ENCODE results near the gene CD2AP. TPM values are rescaled to one million over a fixed set of nuclear protein-coding genes. Genes with fewer than 3 reads are reported as not detected.

The CD2AP gene
- total and polyA plus RNA-seq, 4 donors = 5.7 to 22.4 (median 11.5) TPM

DNA sequence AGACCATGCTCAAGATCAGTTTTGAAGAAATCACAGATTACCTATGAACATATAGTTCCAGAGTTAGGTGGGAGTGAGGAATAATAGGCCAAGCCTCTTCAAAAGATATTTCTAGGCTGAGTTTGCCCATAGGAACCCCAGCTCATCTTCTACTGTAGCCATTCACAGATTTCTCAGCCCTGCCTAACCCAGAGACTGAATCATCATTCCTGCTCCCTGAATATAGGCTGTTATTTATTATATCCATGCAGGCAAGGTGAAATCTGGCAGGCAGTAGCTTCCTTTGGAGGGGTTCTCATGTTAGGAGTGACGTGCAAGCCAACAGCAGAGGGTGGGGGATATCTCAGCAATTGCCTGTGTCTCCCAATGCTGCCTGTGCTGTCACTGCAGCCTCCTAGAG is 195.2 kb downstream of the CD2AP start:
- no peak overlapping the region for H3K4me3 ChIP-seq (ENCODE audit: low read depth in 1 of 3, low read length in 3 of 3)
- H3K27ac ChIP-seq (ENCODE audit: low read depth in 1 of 2, low read length in 2 of 2) = no peak overlapping the region
- WGBS = 76% methylated on average over 1 of the region's 1 CpG
- TF ChIP-seq FOXA2 (IDR thresholded peaks at IDR 0.05) = no peak
- no peaks in the 10 kb centered on the region for H3K36me3 ChIP-seq (ENCODE audit: control insufficient read depth in 4 of 4, insufficient read depth in 3 of 4, low read depth in 1 of 4, low read length in 3 of 4)
- no peak for DNase-seq (ENCODE audit: low spot score)
- no peaks in the 10 kb centered on the region for H3K4me1 ChIP-seq (ENCODE audit: control insufficient read depth in 4 of 4, insufficient read depth in 4 of 4, low read length in 3 of 4)
- peaks cover 4 to 8% (median 4%) of the 10 kb centered on the region in 4 donors for H3K9me3 ChIP-seq (ENCODE audit: control insufficient read depth in 4 of 4, low read length in 3 of 4)
- no peak overlapping the region for H3K9ac ChIP-seq (ENCODE audit: low read depth in 1 of 2, low read length in 2 of 2)
- peaks cover 0 to 4% (median 0%) of the 10 kb centered on the region in 4 donors for H3K27me3 ChIP-seq (ENCODE audit: control insufficient read depth in 4 of 4, insufficient read depth in 4 of 4, low read length in 3 of 4)

DNA sequence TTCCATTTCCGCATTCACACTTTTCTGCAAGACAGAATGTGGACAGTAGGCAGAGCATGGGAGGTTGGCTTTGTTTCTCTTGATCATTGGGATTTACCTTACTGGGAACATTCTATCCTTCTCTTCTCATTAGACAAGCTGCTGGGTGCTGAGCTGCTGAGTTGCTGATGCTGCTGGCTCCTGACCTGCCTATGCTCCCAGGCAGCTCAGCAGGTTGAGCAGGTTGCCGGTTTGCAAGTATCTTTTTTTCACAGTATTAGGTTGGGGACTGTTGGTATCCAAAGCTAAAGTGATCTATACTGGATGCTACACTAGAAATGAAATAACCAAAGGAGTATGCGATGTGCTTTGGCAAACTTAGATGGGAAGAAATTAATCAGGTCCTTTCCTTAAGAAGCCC is 197.1 kb downstream of the CD2AP start:
- peaks cover 4 to 8% (median 4%) of the 10 kb centered on the region in 4 donors for H3K9me3 ChIP-seq (ENCODE audit: control insufficient read depth in 4 of 4, low read length in 3 of 4)
- no peaks in the 10 kb centered on the region for H3K36me3 ChIP-seq (ENCODE audit: control insufficient read depth in 4 of 4, insufficient read depth in 3 of 4, low read depth in 1 of 4, low read length in 3 of 4)
- H3K27me3 ChIP-seq (ENCODE audit: control insufficient read depth in 4 of 4, insufficient read depth in 4 of 4, low read length in 3 of 4) = peaks cover 0 to under 1% (median 0%) of the 10 kb centered on the region in 4 donors
- DNase-seq (ENCODE audit: low spot score) = no peak
- H3K4me1 ChIP-seq (ENCODE audit: control insufficient read depth in 4 of 4, insufficient read depth in 4 of 4, low read length in 3 of 4) = no peaks in the 10 kb centered on the region
- no peak for TF ChIP-seq EGR1 (IDR thresholded peaks at IDR 0.05; ENCODE audit: low read depth in 2 of 2)
- TF ChIP-seq YY1 (IDR thresholded peaks at IDR 0.05) = no peak
- no peak for TF ChIP-seq RAD21 (IDR thresholded peaks at IDR 0.05)
- no peak for TF ChIP-seq RXRA (IDR thresholded peaks at IDR 0.05)
- TF ChIP-seq, protein P1, sequence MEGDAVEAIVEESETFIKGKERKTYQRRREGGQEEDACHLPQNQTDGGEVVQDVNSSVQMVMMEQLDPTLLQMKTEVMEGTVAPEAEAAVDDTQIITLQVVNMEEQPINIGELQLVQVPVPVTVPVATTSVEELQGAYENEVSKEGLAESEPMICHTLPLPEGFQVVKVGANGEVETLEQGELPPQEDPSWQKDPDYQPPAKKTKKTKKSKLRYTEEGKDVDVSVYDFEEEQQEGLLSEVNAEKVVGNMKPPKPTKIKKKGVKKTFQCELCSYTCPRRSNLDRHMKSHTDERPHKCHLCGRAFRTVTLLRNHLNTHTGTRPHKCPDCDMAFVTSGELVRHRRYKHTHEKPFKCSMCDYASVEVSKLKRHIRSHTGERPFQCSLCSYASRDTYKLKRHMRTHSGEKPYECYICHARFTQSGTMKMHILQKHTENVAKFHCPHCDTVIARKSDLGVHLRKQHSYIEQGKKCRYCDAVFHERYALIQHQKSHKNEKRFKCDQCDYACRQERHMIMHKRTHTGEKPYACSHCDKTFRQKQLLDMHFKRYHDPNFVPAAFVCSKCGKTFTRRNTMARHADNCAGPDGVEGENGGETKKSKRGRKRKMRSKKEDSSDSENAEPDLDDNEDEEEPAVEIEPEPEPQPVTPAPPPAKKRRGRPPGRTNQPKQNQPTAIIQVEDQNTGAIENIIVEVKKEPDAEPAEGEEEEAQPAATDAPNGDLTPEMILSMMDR (IDR thresholded peaks at IDR 0.05; ENCODE audit: low read depth, low read length, missing input control) = no peak
- no peak overlapping the region for H3K9ac ChIP-seq (ENCODE audit: low read depth in 1 of 2, low read length in 2 of 2)
- no peak overlapping the region for H3K4me3 ChIP-seq (ENCODE audit: low read depth in 1 of 3, low read length in 3 of 3)
- no peak overlapping the region for H3K27ac ChIP-seq (ENCODE audit: low read depth in 1 of 2, low read length in 2 of 2)
- 81% methylated on average over 3 of the region's 3 CpGs for WGBS

Small RNA genes within 50 kb of the gene (small RNA-seq; reads per million reads assigned to genes)
- not detected for gene RF00019

Other genes starting within 250 kb of the CD2AP start
- 1 to 10 TPM; 3.2 TPM for gene TNFRSF21, start 167.9 kb upstream of the CD2AP start, total RNA-seq
- gene TNFRSF21, start 167.9 kb upstream of the CD2AP start, polyA plus RNA-seq = 1 to 10 TPM; 2.1 to 2.6 TPM
- not detected for gene ADGRF4, start 220.8 kb downstream of the CD2AP start, total RNA-seq
- not detected for gene ADGRF4, start 220.8 kb downstream of the CD2AP start, polyA plus RNA-seq

Measured in liver (tissue), 10 donors.